ENCODE data around the gene ZSCAN20.

GRCh38 chr1:33446590-33446989 lies 25.9 kb upstream of the ZSCAN20 start:
- no peak for TF ChIP-seq CTCF (optimal IDR thresholded peaks at IDR 0.05 in 1 of 3, IDR thresholded peaks at IDR 0.05 in 1 of 3, conservative IDR thresholded peaks at IDR 0.05 in 1 of 3; ENCODE audit: extremely low read depth in 1 of 3, insufficient read depth in 2 of 3, low read length in 3 of 3)
- TF ChIP-seq EZH2 (IDR thresholded peaks at IDR 0.05; ENCODE audit: low read length) = no peak

Measured in keratinocyte (primary cell).